H9 (cell line): ENCODE data around the gene NT5DC4. TPM values are rescaled to one million over a fixed set of nuclear protein-coding genes. Genes with fewer than 3 reads are reported as not detected.

Experiments
- DNase-seq: peaks from one replicate; pipeline ENCODE4 v3.0.0-alpha.2; 2017
- H2AFZ ChIP-seq: one replicate; pipeline ENCODE4 v1.6.1; 2013; ENCODE audit warnings: mild to moderate bottlenecking, low read length, control low read depth, moderate library complexity
- H2AK5ac ChIP-seq: 2 replicates; pipeline ENCODE4 v1.6.1; 2013; ENCODE audit warnings: low read length, control low read depth, mixed read lengths; ENCODE audit not compliant: insufficient read length
- H2BK120ac ChIP-seq: one replicate; pipeline ENCODE4 v1.6.1; 2013; ENCODE audit warnings: low read depth, mild to moderate bottlenecking, low read length, control low read depth, inconsistent platforms; ENCODE audit not compliant: poor library complexity, severe bottlenecking
- H2BK12ac ChIP-seq: 2 replicates; pipeline ENCODE4 v1.6.1; 2013; ENCODE audit warnings: low read length, control low read depth, mixed read lengths, low read depth; ENCODE audit not compliant: insufficient read length
- H2BK15ac ChIP-seq: 2 replicates; pipeline ENCODE4 v1.6.1; 2013; ENCODE audit warnings: low read depth, low read length, control low read depth
- H2BK20ac ChIP-seq: one replicate; pipeline ENCODE4 v1.6.1; 2013; ENCODE audit warnings: low read depth, mild to moderate bottlenecking, low read length, control low read depth, inconsistent platforms; ENCODE audit not compliant: poor library complexity, severe bottlenecking
- H2BK5ac ChIP-seq: 2 replicates; pipeline ENCODE4 v1.6.1; 2013; ENCODE audit warnings: low read length, control low read depth, mixed read lengths; ENCODE audit not compliant: insufficient read length
- H3K14ac ChIP-seq: 2 replicates; pipeline ENCODE4 v1.6.1; 2013; ENCODE audit warnings: low read length, control low read depth; ENCODE audit not compliant: insufficient read depth
- H3K18ac ChIP-seq: 2 replicates; pipeline ENCODE4 v1.6.1; 2013; ENCODE audit warnings: low read depth, mild to moderate bottlenecking, mixed read lengths, low read length, control low read depth; ENCODE audit not compliant: insufficient read length
- H3K23ac ChIP-seq: 2 replicates; pipeline ENCODE4 v1.6.1; 2013; ENCODE audit warnings: low read length, control low read depth, mixed read lengths, low read depth; ENCODE audit not compliant: insufficient read length
- H3K23me2 ChIP-seq: 2 replicates; pipeline ENCODE4 v1.6.1; 2013; ENCODE audit warnings: low read depth, mild to moderate bottlenecking, mixed read lengths, low read length, control low read depth; ENCODE audit not compliant: insufficient read length, poor library complexity, severe bottlenecking
- H3K27ac ChIP-seq: 2 replicates; pipeline ENCODE4 v1.5.1; 2013; ENCODE audit warnings: low read length, control low read depth, mixed read lengths, low read depth; ENCODE audit not compliant: insufficient read length
- H3K27me3 ChIP-seq: 2 replicates; pipeline ENCODE4 v1.6.1; 2013; ENCODE audit warnings: low read length, control low read depth, inconsistent platforms; ENCODE audit not compliant: insufficient read depth
- H3K4ac ChIP-seq: 2 replicates; pipeline ENCODE4 v1.6.1; 2013; ENCODE audit warnings: low read depth, mild to moderate bottlenecking, control low read depth, inconsistent platforms, low read length, moderate library complexity
- H3K4me1 ChIP-seq: 2 replicates; pipeline ENCODE4 v1.6.1; 2013; ENCODE audit warnings: low read length, control low read depth, inconsistent platforms; ENCODE audit not compliant: insufficient read depth
- H3K4me2 ChIP-seq: 2 replicates; pipeline ENCODE4 v1.6.1; 2013; ENCODE audit warnings: low read length, control low read depth, mixed read lengths; ENCODE audit not compliant: insufficient read length, insufficient read depth
- H3K56ac ChIP-seq: 2 replicates; pipeline ENCODE4 v1.6.1; 2013; ENCODE audit warnings: low read depth, mild to moderate bottlenecking, mixed read lengths, low read length, control low read depth; ENCODE audit not compliant: insufficient read length
- H3K79me1 ChIP-seq: 2 replicates; pipeline ENCODE4 v1.6.1; 2013; ENCODE audit warnings: low read depth, mild to moderate bottlenecking, moderate library complexity, low read length, control low read depth, inconsistent platforms; ENCODE audit not compliant: insufficient read depth, poor library complexity, severe bottlenecking
- H3K79me2 ChIP-seq: 2 replicates; pipeline ENCODE4 v1.6.1; 2013; ENCODE audit warnings: low read length, control low read depth, inconsistent platforms; ENCODE audit not compliant: insufficient read depth
- H3K9ac ChIP-seq: 2 replicates; pipeline ENCODE4 v1.6.1; 2013; ENCODE audit warnings: low read length, control low read depth, mixed read lengths; ENCODE audit not compliant: insufficient read length; ENCODE audit errors: extremely low read depth
- H3K9me3 ChIP-seq: one replicate; pipeline ENCODE4 v1.6.1; 2013; ENCODE audit warnings: low read depth, low read length, inconsistent platforms; ENCODE audit not compliant: control insufficient read depth
- H3T11ph ChIP-seq: one replicate; pipeline ENCODE4 v1.6.1; 2013; ENCODE audit warnings: mild to moderate bottlenecking, low read length, control low read depth, inconsistent platforms
- H4K20me1 ChIP-seq: one replicate; pipeline ENCODE4 v1.6.1; 2013; ENCODE audit not compliant: control insufficient read depth, insufficient read length, insufficient read depth
- H4K5ac ChIP-seq: 2 replicates; pipeline ENCODE4 v1.6.1; 2013; ENCODE audit warnings: low read depth, mild to moderate bottlenecking, mixed read lengths, low read length, control low read depth; ENCODE audit not compliant: insufficient read length
- H4K8ac ChIP-seq: replicated peaks from 2 replicates; pipeline ENCODE4 v1.6.1; 2013; ENCODE audit warnings: low read length, control low read depth, mixed read lengths, low read depth; ENCODE audit not compliant: insufficient read length
- H4K91ac ChIP-seq: 2 replicates; pipeline ENCODE4 v1.6.1; 2013; ENCODE audit warnings: low read depth, mild to moderate bottlenecking, moderate library complexity, mixed read lengths, low read length, control low read depth; ENCODE audit not compliant: insufficient read length
- H3K27ac Mint-ChIP-seq, 3 experiments: 2 replicates in 2 of 3; 3 replicates in 1 of 3; pipeline ENCODE4 v1.8.0; 2020 to 2021; ENCODE audit warnings: mixed read lengths in 3 of 3, mild to moderate bottlenecking in 1 of 3, moderate library complexity in 1 of 3
- H3K27me3 Mint-ChIP-seq: 2 replicates; pipeline ENCODE4 v1.8.0; 2021; ENCODE audit warnings: low read depth, mild to moderate bottlenecking, moderate library complexity, mixed read lengths
- H3K36me3 Mint-ChIP-seq, 3 experiments: 2 replicates in 2 of 3; 3 replicates in 1 of 3; pipeline ENCODE4 v1.8.0; 2020 to 2021; ENCODE audit warnings: low read depth in 3 of 3, mixed read lengths in 3 of 3; ENCODE audit not compliant: insufficient read depth in 1 of 3
- H3K4me1 Mint-ChIP-seq, 2 experiments: 2 replicates each; pipeline ENCODE4 v1.8.0; 2020; ENCODE audit warnings: mixed read lengths in 2 of 2
- H3K4me3 Mint-ChIP-seq, 2 experiments: 2 replicates in 1 of 2; 3 replicates in 1 of 2; pipeline ENCODE4 v1.8.0; 2020 to 2021; ENCODE audit warnings: mild to moderate bottlenecking in 2 of 2, mixed read lengths in 2 of 2, moderate library complexity in 1 of 2
- H3K9me3 Mint-ChIP-seq, 2 experiments: 2 replicates in 1 of 2; 3 replicates in 1 of 2; pipeline ENCODE4 v1.8.0; 2020; ENCODE audit warnings: mild to moderate bottlenecking in 2 of 2, mixed read lengths in 2 of 2, moderate library complexity in 1 of 2
- WGBS: extraction: QIAGEN DNeasy Blood & Tissue Kit; methylation state at CpG from one replicate; pipeline ENCODE4 v1.1.7; 2013; ENCODE audit warnings: missing lambda C conversion rate, low lambda C conversion rate, mixed read lengths; ENCODE audit not compliant: insufficient read length; ENCODE audit errors: extremely low coverage; 5-methylcytosine and 5-hydroxymethylcytosine counted together
- total RNA-seq: library from RNA; stranded (reverse); gene quantifications from 2 replicates; pipeline ENCODE4 v1.2.1, GENCODE V29; 2021
- TF ChIP-seq, protein P1 (sequence below): fragments of 200-600 bp; sonication (generic); conservative IDR thresholded peaks from 3 replicates; pipeline ENCODE4 v1.8.0; 2021; ENCODE audit warnings: antibody characterized with exemption, mild to moderate bottlenecking

The NT5DC4 gene
- total RNA-seq, 1 experiment from 2014 or later = not detected

DNA sequence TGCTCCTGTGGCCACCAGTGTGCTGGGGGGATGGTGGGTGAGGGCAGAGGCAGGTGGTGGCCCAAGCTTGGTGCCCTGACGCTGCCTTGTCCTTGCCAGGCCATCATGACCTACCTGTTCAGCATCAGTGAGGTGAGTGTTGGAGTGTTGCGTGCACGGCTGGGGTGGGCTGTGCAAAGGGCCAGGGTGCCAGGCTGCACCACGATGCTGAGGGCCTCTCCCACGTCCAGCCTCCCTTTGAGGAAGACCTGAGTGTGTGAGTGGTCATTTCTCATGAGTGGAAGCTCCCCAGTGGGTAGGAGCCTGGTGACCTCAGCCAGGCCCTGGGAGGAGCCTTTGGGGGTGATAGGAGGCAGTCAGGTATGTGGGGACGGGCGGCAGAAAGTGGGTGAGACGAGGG is 3.2 kb downstream of the NT5DC4 start:
- Histone ChIP-seq H3K23ac (no peak overlapping the region), H3K9ac (no peak overlapping the region), H2BK120ac (no peak overlapping the region), H3K56ac (no peak overlapping the region), H2BK12ac (no peak overlapping the region), H4K5ac (no peak overlapping the region), H3K9me3 (no peaks in the 10 kb centered on the region), H3K18ac (no peak overlapping the region), H3K27ac (no peak overlapping the region), H3K4me2 (no peak overlapping the region), H3K23me2 (no peaks in the 10 kb centered on the region), H3K4ac (no peak overlapping the region), H3K27me3 (no peaks in the 10 kb centered on the region), H4K91ac (no peak overlapping the region), H3K4me1 (no peaks in the 10 kb centered on the region), H2BK15ac (no peak overlapping the region), H3K79me1 (no peaks in the 10 kb centered on the region), H2AK5ac (no peak overlapping the region), H3K79me2 (no peaks in the 10 kb centered on the region), H2BK5ac (no peak overlapping the region), H3T11ph (no peak overlapping the region), H3K14ac (no peak overlapping the region), H2AFZ (no peak overlapping the region), H4K20me1 (no peaks in the 10 kb centered on the region), H4K8ac (no peak overlapping the region), H2BK20ac (no peak overlapping the region)
- Mint-ChIP-seq H3K4me1 (peaks cover 6 to 10% of the 10 kb centered on the region in 2 experiments; a peak in 2 of 4 replicates), H3K4me3 (no peak overlapping the region), H3K27ac (no peak overlapping the region), H3K36me3 (no peaks in the 10 kb centered on the region; a peak in 1 of 7 replicates), H3K9me3 (no peaks in the 10 kb centered on the region), H3K27me3 (no peaks in the 10 kb centered on the region)
- WGBS = no CpG with 5 or more reads among the region's 8 CpGs
- TF ChIP-seq, protein P1, sequence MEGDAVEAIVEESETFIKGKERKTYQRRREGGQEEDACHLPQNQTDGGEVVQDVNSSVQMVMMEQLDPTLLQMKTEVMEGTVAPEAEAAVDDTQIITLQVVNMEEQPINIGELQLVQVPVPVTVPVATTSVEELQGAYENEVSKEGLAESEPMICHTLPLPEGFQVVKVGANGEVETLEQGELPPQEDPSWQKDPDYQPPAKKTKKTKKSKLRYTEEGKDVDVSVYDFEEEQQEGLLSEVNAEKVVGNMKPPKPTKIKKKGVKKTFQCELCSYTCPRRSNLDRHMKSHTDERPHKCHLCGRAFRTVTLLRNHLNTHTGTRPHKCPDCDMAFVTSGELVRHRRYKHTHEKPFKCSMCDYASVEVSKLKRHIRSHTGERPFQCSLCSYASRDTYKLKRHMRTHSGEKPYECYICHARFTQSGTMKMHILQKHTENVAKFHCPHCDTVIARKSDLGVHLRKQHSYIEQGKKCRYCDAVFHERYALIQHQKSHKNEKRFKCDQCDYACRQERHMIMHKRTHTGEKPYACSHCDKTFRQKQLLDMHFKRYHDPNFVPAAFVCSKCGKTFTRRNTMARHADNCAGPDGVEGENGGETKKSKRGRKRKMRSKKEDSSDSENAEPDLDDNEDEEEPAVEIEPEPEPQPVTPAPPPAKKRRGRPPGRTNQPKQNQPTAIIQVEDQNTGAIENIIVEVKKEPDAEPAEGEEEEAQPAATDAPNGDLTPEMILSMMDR = no peak
- no peak for DNase-seq
